K562 (cell line): ENCODE data around the gene CRB2. TPM values are rescaled to one million over a fixed set of nuclear protein-coding genes. Genes with fewer than 3 reads are reported as not detected.

Source experiments
- BCLAF1 ChIP-seq, 2 experiments: fragments of 450-650 bp in 1 of 2; IDR thresholded peaks; 2 replicates each; pipeline ENCODE4 v1.6.1; 2011 to 2017; ENCODE audit warnings: low read depth in 2 of 2, antibody characterized with exemption in 1 of 2, borderline replicate concordance in 1 of 2, low read length in 1 of 2, mild to moderate bottlenecking in 1 of 2, mixed read lengths in 1 of 2; ENCODE audit not compliant: control insufficient read depth in 1 of 2
- C11orf30 ChIP-seq: fragments of 450-650 bp; IDR thresholded peaks from 2 replicates; pipeline ENCODE4 v1.6.1; 2016; ENCODE audit warnings: low read depth, mild to moderate bottlenecking
- FOXO4 ChIP-seq: fragments of 450-650 bp; formaldehyde crosslinking; IDR thresholded peaks from 2 replicates; pipeline ENCODE4 v1.4.0; 2020; ENCODE audit warnings: mild to moderate bottlenecking, moderate library complexity
- ZNF318 ChIP-seq, 2 experiments: fragments of 450-650 bp; IDR thresholded peaks; 2 replicates each; pipeline ENCODE4 v1.6.1; 2016; ENCODE audit warnings: mild to moderate bottlenecking in 2 of 2, borderline replicate concordance in 1 of 2, low read depth in 1 of 2, moderate library complexity in 1 of 2
- ZNF512 ChIP-seq: IDR thresholded peaks from 2 replicates; pipeline ENCODE4 v1.6.1; 2016; ENCODE audit warnings: missing genetic modification characterization, missing compliant biosample characterization
- polyA plus RNA-seq, 8 experiments: library from polyadenylated mRNA; depleted of rRNA in 4 of 8; stranded (reverse) in 5 of 8; unstranded in 3 of 8; fragments of >200 nt; fragmentation: Nextera tagmentation in 2 of 8; fragmentation: Illumina TruSeq in 1 of 8; extraction: Ambion mirVana in 2 of 8; extraction: Trizol in 1 of 8; gene quantifications; 2 replicates each; pipeline versions ENCODE4 v1.2.1 to v1.2.3, GENCODE V29; 2011 to 2014; ENCODE audit warnings: inconsistent platforms in 1 of 8, missing spikeins in 1 of 8
- total RNA-seq, 7 experiments: library from RNA; depleted of rRNA in 6 of 7; stranded (reverse); fragments of >200 nt in 6 of 7; fragmentation: Illumina TruSeq in 2 of 7; extraction: Trizol in 2 of 7; gene quantifications; 2 replicates each; pipeline versions ENCODE4 v1.2.1 to v1.2.3, GENCODE V29; 2011 to 2021; ENCODE audit warnings: low replicate concordance in 1 of 7

CRB2 gene
- total and polyA plus RNA-seq, 9 of the 15 experiments (the other 6 are each of a cell fraction or from before 2014, with no cell fraction given): 0.13 to 1.2 (median 0.25) TPM; not detected in 2

GRCh38 chr9:123335193-123335985 lies 20.6 kb upstream of the CRB2 start (continued):
- TF ChIP-seq ZNF318 (IDR thresholded peaks at IDR 0.05; ENCODE audit: borderline replicate concordance in 1 of 2, low read depth in 1 of 2): no peak
- TF ChIP-seq C11orf30: peak; percentile 97
- TF ChIP-seq FOXO4 (CRISPR knock-in tag): no peak
- no peak for TF ChIP-seq BCLAF1 (IDR thresholded peaks at IDR 0.05; ENCODE audit: borderline replicate concordance in 1 of 2, control insufficient read depth in 1 of 2, low read depth in 2 of 2, low read length in 1 of 2)
- TF ChIP-seq ZNF512 (tag): no peak
